Activated CD8-positive, alpha-beta memory T cell treated with anti-CD3 and anti-CD28 coated beads for 24 hours (primary cell): ENCODE measurements around the gene UNC93B1.
A peak's percentile ranks its signal among the peaks of the same experiment; 100 is the strongest.
"Not testable (repeated sequence)": the region's sequence is repeated elsewhere in the genome, so short reads cannot be mapped to it uniquely, and the experiment has no call there.

ENCODE experiments used
- DNase-seq: peaks from one replicate; pipeline ENCODE4 v3.0.0-alpha.2; 2020

The UNC93B1 gene

DNA sequence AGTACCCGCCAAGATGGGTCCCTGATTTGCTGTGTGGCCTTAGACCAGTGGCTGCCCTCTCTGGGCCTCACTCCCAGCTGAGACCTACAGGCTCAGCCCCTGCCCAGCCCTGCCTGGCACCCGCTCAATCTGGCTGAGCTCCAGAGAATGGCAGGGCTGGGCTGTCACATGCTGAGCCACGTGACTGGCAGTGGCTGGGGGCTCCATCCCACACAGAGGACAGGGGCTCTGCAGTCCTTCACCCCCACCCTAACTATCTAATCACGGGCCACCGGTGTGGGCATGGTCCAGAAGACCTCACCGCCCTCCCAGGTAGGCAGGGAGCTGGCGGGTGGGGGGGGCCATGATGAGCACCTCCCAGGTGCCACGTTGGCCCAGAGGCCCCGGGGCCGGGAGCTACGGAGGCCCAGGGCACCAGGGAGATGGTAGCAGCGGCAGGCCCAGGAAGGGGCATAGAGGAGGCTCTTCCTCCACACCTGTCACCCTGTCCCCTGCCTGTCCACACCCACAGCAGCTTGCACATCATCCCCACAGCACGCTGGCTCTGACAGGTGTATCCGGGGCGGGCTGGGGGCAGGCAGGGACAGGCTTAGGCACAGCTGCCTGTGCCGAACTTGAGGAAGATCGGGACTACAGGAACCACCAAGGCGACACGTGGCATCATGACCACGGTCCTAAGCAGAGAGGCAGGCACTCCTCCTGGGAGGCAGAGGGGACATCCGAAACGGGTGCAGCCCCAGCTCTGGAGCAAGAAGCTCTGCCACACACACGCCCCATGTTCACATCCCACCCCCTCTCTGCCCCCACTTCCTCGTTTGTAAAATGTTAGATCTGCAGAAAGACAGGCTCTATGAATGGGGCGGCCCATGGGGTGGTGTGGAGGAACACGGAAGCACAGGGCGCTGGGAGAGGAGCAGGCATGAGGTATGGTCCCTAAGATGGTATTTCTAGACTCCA, 4.8 kb upstream of the UNC93B1 start:
- DNase-seq: no peak

DNA sequence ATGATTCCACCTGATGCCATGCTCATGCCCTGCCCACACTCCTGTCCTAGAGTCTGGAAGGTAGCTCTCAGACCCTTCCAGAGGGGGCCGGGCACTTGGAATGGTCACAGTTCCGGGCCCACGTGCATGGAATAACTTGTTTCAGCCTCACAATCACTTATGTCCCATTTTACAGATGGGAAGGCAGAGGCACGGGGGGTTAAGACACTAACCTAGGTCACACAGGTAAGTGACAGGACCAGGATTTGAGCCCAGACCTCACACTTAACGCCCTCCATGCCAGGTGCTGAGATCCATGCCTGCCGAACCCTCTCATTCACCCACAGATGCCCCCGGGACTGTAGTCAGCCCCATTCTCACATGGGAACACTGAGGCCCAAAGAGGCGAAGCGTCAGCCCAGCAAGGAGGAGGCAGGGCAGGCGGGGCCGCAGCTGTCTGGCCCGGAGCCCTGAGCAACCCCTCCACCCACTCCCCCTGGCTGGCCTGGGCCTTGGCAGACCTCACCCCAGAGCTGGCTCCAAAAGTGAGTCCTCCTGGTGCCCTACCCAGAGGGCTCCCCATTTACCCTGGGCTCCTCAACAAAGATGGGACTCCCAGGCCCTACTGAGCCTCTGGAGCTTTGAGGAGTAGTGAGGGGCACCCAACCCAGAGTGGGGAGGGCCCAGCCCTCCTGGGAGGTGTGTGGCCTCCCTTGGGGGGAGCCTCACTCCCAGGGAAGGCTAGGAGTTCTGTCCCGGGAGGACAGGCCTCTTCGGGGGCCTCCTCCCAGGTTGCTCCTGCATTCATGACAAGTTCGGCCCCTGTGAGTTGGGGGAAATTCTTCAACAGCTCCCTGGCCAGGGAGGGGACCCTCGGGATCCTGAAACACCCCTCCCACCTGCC, 3.8 kb upstream of the UNC93B1 start:
- no peak for DNase-seq

DNA sequence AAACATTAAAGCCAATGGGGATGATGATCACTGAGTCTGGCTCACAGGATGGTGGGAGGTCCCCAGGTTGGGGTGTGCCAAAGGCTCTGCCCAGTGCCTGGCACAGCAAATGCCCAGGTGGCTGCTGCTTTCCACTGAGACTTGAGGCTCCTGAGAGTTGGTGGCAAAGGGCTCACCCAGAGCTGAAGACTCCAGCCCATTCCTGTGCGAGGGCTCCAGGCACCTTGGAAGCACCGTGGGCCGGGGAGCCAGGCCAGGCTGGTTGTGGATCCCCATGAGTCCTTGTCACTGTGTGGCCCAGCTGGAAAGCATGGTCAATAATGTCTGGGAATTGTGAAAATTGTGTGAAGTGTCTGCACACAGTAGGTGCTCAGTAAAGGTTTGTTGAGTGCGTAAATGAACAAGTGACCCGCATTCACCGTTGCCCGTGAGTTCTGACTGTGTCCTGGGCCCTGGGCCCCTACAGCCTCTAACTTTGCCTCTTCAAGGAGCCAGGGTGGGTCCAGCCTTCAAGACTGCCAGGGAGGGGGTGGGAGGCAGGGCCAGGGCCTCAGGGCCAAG, 2.8 kb upstream of the UNC93B1 start:
- DNase-seq: no peak

DNA sequence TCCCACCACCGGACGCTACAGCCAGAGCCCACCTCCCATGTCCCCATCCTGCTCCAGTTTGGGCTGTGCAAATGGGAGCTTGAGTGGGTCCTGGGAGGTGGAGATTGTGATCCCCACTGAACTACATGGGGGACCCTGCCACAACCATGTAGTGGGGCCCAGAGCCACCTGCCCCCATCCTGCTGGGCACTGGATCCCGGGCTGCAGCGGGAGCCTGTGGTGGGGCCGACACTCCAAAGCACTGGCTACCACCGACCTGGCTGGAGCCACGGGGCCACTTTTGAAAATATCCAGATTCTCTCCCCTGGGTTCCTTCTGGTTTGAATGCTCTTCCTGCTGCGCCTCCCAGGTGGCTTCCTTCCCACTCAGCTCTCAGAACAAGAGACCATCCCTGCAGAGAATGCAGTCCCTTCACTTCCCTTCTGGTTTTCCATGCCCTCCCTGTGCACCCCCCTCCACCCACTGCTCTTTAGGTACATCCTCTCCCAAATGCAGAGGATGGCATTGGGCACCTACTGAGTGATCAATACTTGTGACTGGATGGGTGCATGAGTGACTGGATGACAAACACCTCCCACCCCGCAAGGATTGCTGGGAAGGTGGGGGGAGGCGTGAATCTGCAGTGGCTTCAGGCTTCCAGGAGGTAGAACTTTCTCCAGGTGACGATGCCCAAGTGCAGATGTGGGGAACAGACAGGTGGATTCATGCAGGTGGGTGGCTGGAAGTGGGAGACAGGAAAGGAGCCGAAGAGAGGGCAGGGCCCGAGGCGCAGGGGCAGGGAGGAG, 846 bp upstream of the UNC93B1 start:
- DNase-seq: no peak

DNA sequence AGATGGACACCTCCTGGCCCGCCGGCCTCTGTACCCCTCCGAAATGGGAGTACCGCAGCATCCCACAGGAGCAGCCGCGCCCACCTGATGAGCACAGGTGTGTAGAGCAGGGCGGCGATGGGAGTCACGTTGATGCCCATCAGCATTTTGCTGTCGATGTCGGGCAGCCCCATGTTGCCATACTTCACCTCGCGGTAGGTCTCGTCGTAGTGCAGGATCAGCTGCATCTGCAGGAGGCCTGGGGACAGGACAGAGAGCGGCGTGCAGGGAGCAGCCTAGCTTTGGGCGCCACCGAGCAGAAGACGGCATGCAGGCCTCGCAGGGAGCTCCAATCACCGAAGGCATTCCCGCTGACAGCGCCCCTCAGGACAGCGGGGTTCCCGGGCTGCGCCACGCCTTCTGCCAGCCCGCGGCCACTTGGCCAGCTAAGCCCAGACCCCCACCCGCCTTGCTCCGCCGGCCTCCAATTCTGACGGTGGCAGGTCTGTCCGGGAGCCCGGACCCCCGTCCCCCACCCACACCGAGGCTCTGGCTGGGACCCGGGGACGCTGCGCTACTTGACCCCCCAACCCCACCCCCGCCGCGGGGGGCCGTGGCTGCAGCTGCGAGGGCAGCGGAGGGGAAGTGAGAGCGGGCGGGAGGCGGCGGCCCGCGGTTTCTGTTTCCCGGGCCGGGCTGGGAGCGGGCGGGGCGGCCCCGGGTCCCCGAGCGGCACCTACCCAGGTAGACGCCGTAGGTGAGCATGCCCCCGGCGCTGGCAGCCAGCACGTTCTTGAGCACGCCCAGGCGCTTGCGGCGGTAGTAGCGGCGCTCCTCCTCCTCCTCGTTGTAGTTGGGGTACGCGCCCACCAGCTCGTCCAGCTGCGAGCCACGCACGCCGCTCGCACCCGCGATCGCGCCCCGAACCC, 705 bp downstream of the UNC93B1 start:
- peak; percentile 65 for DNase-seq

DNA sequence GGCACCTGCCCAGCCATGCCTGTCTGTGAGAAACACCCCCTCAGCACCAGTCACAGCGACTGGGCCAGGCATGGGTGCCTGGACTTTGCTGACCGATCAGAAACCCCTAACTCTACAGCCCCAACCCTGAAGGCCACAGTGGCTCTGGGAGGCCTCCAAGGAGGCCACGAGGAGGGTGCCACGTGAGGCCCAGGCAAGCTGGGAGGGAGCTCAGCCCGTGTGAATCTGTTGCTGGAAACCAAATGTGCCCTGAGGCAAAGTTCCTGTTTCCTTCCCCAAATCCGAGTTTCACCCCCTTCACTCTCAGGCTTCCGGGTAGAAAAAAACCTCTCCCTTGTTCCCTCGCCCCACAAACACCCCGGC, 1.3 kb downstream of the UNC93B1 start:
- DNase-seq: no peak

DNA sequence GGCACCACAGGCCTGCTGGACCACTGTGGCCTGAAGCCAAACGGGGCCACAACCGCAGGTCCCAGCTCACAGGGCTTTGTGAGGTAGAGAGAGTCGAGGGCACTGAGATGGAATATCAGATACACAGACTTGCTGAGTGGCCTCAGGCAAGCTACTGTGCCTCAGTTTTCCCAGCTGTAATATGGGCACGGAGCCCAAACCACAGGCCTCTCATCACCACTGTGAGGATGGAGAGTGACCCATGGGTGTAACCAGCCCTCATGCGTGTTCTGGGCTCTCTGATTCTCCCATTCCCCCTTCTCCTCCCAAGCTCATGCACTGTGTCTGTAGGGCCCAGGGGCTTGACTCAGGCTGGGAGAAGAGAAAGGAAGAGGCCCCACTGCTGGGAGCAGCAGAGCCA, 4.2 kb downstream of the UNC93B1 start:
- no peak for DNase-seq

DNA sequence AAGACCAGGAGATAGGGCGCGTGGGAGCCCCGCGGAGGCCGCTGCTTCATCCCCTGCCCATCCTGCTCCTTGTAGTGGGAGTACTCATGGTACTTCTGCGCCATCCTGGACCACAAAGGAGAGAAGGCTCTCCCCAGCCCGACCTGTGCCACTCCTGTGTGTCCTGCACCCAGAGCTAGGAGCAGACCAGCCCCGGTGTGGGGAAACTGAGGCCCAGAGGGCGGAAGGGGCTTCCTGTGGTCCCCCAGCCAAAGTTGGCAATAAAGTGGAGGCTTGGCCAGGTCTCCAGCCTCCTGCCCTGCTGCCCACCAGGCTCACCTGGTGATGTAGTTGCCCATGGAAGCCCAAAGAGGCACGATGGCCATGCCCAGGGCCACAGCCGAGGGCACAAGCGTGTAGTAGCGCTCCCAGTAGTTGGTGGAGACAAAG, 4.7 kb downstream of the UNC93B1 start:
- DNase-seq: no peak

DNA sequence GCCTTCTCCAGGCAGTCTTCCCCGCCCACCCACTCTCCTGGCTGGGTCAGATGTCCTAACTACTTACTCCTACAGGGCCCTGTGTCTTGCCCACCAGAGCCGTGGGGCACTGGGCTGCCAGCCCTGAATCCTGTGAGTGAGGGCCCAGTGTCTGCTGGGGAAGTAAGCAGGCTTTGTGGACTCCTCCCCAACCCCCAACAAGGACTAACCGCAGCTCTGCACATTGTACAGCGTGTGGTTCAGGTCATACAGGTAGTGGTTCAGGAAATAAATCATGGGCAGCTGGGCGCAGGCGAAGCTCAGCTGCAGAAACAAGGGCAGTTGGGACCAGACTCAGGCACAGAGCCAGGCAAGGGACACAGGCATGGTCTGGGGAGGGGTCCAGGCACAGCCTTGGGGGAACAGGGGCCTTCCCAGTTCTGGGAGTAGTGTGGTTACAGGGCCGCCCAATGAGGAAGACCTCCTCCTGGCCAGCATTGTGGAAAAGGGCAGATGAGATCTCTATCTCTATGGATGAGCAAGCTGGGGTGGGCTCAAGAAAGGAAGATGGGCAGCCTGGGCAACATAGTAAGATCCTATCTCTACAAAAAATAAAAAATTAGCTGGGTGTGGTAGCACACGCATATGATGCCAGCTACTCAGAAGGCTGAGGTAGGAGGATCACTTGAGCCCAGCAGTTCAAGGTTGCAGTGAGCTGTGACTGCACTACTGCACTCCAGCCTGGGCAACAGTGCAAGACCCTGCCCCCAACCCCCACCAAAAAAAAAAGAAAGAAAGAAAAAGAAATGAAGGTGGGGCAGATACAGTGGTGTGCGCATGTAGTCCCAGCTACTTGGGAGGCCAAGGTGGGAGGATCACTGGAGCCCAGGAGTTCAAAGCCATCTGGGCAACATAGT, 5.5 kb downstream of the UNC93B1 start:
- DNase-seq: no peak

DNA sequence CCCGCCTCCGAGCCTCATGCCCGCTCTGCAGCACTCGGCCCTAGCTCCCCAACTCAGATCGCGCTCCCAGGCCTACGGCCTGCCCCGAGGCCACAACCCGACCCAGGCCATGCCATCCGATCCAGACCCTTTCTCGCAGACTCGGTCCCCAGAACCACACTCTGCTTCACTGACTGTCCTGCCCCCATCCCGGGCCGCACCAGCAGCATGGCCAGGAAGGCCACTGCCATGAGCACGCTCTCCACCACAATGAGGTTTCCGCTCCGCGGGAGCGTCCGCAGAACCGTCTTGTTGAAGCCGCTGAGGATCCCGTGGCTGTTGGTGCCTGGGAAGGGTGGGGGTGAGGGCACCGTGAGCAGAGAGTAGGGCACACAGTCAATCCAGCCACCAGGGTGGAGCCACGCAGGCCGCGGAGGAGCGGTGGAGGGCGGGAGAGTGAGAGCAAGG, 6.4 kb downstream of the UNC93B1 start:
- DNase-seq: no peak

DNA sequence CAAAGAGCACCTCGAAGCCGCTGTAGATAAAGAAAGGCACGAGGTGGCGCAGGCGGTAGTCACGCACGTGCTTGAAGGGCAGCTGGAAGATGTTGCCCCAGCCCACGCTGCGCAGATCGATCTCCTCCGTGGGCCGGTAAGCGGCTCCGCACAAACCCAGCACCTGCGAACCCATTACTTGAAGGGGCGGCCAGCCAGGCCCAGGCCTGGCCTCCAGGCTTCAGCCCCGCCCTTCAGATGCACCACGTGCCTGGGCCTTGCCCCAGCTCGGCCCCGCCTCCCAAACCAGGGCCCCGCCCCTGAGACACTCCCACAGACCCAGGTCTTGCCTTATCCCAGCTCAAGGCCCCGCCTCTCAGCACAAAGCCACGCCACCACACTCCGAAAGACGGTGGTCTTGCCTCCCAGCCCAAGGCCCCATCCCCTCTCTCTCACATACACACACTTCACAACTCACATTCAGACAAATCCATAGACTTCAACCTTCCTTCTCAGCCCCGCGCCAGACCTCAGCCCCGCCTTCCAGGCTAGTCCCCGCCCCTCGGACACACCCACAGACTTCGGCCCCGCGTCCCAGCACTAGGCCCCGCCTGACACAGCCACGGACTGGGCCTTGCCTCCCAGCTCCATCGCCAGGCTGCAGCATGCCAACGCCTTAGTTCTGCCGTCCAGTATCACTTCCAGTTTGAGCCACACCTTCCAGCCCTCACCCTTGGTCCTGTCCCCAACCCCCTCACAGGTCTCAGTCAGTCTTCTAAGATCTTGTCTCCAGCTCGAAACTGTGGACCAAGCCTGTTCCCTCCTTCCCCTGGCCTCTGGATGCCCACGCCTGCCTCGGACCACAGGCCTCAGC, 7.0 kb downstream of the UNC93B1 start:
- peak; percentile 79 for DNase-seq

DNA sequence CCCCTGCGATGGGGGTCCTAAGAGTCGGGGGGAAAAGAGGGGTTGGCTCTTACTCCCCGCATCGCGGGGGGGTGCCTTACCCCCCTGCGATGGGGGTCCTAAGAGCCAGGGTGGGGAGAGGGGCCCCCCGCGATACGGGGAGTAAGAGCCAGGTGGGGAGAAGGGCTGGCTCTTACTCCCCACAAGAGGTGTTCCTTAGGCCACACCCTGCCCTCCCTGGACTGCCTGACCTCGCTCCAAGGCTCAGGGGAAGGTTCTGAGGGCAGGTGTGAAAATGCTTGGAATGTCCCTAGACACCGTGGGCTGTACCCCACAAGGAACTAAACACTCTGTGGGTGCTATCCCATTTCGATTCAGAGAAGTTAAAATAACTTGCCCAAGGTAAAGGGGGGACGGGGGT, 7.8 kb downstream of the UNC93B1 start:
- DNase-seq: no peak

DNA sequence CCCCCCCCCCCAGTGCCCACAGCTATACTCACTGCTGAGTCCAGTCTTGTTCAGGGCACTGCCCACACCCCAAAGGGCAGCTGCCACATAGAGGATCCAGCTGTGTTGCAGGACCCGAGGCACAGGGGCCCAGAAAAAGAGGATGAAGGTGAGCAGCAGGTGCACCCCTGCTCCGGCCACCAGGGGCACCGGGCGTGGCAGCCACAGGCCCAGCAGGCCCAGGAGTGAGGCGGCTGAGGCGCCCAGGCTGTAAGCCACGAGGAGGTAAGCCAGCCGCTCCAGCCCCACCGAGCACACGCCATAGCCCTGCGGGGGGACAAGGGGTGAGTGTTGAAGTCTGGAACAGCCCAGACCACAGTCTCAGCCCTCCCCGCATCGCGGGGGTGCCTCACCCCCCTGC, 8.3 kb downstream of the UNC93B1 start:
- not testable (repeated sequence) for DNase-seq

DNA sequence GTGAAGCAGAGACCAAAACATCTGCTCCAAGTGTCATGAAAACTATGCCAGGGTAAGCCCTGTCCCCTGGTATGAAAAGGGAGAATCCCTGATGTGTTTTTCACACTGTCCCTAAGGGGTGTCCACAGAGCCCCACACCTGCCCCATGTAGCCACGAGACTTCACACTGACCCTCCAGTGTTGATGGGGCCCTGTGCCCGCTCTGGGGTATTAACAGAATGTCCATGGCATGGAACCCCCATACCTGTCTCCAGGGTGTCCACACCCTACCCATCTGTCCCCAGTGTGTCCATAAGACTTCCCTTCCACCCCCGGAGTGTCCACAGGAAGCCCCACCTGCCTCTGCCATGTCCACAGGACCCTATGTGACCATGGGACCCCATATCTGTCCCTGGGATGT, 8.8 kb downstream of the UNC93B1 start:
- not testable (repeated sequence) for DNase-seq

DNA sequence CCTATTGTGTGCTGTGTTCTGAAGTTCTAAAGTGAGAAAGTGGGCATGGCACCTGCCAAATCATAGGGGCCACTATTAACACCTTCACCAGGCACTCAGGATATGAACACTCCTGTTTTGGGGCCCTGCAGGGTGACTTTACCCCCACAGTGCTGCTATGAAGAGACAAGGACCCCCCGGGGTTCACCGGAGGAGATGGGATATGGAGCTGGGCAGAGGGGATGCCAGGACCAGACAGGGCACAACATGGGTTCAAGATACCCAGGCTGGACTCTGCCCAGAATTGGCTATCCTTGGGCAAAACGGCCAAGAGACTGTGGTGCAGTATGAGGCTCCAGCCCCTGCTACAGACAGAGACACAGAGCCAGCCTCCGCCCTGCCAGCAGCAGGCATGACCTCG, 9.5 kb downstream of the UNC93B1 start:
- not testable (repeated sequence) for DNase-seq

DNA sequence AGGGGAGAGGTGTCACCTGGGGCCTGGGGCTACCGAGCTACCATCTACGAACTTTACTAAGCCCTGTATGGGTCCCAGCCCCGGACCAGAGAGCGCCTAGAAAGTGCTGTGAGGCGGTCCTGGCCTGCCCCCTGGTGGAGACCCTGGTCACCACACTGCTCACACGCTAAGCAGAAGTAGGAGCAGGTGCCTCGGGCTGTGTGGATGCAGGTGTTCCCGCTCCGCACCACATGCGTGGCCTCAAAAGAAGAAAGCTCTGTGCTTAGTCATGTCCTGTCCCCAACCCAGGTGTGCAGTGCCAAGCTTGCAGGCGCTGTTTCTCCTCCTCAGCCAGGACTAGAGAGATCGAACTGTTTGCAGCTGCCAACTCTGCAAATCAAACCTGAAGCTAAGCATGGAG, 10.1 kb downstream of the UNC93B1 start:
- peak; percentile 79 for DNase-seq

DNA sequence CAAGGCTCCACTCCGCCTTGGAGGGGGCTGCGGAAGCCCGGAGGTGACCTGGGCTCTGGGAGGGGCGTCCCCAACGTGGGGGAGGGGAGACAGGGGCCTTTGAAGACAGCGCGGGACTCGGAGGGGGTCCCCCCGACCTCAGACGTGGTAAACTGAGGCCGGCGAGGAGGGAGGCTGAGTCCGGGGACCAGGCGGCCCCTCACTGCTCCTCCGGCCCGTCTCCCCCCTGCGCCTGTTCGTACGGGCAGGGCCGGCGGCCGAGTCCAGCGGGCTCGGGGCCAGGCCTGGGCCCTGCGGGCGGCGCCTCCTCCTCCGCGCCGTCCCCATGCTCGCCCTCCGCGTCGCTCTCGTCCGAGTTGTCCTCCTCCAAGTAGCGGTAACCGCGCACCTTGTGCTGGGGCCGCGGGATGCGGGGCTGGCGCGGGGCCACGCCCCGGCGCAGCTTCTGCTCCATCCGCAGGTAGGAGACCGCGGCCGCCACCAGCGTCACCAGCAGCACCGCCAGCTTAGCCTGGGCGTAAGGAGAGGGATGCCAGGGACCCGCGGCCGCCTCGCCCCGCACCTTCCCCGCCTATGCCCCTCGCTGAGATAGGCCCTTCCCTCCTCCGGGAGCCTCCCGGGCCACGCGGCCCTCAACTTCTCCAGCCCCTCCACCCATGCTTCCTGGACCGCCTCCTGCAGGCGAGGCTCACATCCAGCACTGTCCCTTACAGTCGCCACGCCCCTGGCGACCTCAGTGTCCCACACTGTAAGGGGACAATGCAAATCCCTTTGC, 12.4 kb downstream of the UNC93B1 start:
- DNase-seq: not testable (repeated sequence)

DNA sequence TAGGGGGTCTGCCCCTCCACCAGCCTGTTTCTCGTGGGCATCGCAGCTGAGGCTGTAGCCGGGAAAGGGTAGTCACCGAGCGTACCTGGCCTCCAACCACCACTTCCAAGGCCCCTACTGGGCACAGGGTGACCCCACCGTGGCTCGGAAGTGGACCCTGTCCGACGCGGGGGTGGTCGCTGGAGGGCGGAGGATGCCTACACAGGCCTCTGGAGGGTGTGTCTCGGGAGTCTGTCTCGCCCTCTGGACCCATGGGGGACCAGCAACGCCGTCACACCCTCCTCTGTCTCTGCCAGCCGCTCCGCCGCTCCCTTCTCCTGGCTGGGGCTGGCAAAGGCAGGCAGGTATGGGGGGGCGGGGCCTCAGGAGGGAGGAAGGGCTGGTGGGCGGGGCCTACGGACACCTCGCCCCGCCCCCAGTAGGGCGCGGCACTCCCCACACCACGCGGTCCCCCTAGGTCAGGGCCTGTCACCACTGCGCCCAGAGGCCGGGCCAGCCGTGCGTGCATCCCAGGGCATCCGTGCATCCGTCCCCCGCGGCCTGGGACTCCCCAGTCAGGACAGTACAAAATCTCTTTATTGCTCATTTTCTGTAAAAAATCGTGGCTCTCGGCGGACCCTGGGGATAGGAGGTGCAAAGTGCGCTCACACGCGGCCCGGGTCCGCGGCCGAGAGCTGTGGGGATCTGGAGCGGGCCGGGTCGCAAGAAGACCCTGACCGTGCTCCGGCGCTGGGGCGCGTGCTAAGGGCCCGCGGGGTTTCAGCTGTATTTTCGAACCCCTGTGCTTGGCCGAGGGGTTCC, 13.2 kb downstream of the UNC93B1 start:
- not testable (repeated sequence) for DNase-seq
